ENCODE measurements around the gene GAD1. TPM values are rescaled to one million over a fixed set of nuclear protein-coding genes. Genes with fewer than 3 reads are reported as not detected.
A peak's percentile ranks its signal among the peaks of the same experiment; 100 is the strongest.

The GAD1 gene
- total RNA-seq, 2 donors from 2014 or later, result 12.8 to 26.3 TPM

DNA sequence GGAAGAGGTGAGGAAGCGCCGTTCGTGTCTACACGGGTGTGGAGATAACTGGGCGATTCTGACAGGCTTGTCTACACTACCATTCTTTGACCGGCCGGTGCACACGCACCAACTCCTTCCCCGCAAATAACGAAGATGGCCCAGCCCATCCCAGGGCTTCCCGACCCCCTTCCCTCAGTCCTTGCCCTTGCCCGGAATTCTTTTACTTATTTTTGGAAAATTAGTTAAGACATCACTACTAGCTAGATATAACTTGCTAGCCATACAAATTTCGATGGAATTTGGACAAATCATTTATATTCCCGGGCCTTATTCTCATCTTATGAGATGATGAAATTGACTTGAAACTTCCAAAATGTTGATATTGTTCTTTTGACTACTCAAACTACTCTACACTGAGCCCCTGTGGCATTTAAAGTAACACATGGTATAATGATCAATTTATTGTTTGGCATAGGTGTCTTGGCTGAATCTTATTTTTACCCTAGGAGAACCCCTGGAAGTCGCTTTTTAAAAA, 45.2 kb upstream of the GAD1 start:
- Histone ChIP-seq H3K9me3 (ENCODE audit: control insufficient read depth, low read length) (no peaks in the 10 kb centered on the region), H3K9ac (ENCODE audit: extremely low read depth, low read length, poor library complexity, severe bottlenecking) (peak overlapping the region; percentile 66), H3K27ac (ENCODE audit: low read depth, low read length) (no peak overlapping the region)

DNA sequence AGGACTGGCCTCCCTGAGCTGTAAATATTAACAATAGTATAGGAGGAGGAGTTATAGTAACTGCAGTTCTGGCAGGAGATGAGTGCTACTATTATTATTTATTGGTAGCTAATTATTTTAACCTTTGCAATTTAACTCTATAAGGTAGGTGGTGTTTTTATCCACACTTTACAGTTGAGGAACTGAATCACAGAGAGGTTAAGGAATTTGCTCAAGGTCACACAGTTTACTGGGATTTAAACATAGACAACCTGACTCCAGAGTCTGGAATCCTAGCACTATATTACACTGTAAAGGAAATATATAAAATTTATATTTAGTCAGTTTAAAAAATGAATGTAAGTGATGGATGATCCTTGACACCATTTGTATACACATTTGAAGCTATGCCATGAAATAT, 44.4 kb upstream of the GAD1 start:
- no peaks in the 10 kb centered on the region for H3K9me3 ChIP-seq (ENCODE audit: control insufficient read depth, low read length)
- Mint-ChIP-seq H3K4me3 (peak overlapping the region; percentile 83), H3K9me3 (peaks cover 1% of the 10 kb centered on the region), H3K27me3 (ENCODE audit: insufficient read depth) (no peaks in the 10 kb centered on the region), H3K36me3 (ENCODE audit: low read depth) (peaks cover 12% of the 10 kb centered on the region), H3K4me1 (peaks cover 30% of the 10 kb centered on the region), H3K27ac (no peak overlapping the region)
- peaks cover 4% of the 10 kb centered on the region for H3K4me1 ChIP-seq (ENCODE audit: control insufficient read depth, insufficient read depth, low read length)
- no peaks in the 10 kb centered on the region for H3K36me3 ChIP-seq (ENCODE audit: control insufficient read depth, insufficient read depth, low read length)
- no peak overlapping the region for H3K27ac ChIP-seq (ENCODE audit: low read depth, low read length)
- TF ChIP-seq, protein P1, sequence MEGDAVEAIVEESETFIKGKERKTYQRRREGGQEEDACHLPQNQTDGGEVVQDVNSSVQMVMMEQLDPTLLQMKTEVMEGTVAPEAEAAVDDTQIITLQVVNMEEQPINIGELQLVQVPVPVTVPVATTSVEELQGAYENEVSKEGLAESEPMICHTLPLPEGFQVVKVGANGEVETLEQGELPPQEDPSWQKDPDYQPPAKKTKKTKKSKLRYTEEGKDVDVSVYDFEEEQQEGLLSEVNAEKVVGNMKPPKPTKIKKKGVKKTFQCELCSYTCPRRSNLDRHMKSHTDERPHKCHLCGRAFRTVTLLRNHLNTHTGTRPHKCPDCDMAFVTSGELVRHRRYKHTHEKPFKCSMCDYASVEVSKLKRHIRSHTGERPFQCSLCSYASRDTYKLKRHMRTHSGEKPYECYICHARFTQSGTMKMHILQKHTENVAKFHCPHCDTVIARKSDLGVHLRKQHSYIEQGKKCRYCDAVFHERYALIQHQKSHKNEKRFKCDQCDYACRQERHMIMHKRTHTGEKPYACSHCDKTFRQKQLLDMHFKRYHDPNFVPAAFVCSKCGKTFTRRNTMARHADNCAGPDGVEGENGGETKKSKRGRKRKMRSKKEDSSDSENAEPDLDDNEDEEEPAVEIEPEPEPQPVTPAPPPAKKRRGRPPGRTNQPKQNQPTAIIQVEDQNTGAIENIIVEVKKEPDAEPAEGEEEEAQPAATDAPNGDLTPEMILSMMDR (conservative IDR thresholded peaks at IDR 0.05), result no peak
- H3K4me3 ChIP-seq (ENCODE audit: low read length), result peak overlapping the region; percentile 93
- H3K27me3 ChIP-seq (ENCODE audit: control insufficient read depth, insufficient read depth, low read length, poor library complexity, severe bottlenecking), result no peaks in the 10 kb centered on the region
- H3K9ac ChIP-seq (ENCODE audit: extremely low read depth, low read length, poor library complexity, severe bottlenecking), result peak overlapping the region; percentile 42
- DNase-seq, result no peak

More for the DNA sequence above, 45.2 kb upstream of the GAD1 start:
- Mint-ChIP-seq H3K4me3 (peak overlapping the region; percentile 83), H3K4me1 (peaks cover 34% of the 10 kb centered on the region), H3K27ac (peak overlapping the region; percentile 70), H3K36me3 (ENCODE audit: low read depth) (peaks cover 12% of the 10 kb centered on the region), H3K9me3 (peaks cover 1% of the 10 kb centered on the region), H3K27me3 (ENCODE audit: insufficient read depth) (no peaks in the 10 kb centered on the region)
- Histone ChIP-seq H3K36me3 (ENCODE audit: control insufficient read depth, insufficient read depth, low read length) (no peaks in the 10 kb centered on the region), H3K27me3 (ENCODE audit: control insufficient read depth, insufficient read depth, low read length, poor library complexity, severe bottlenecking) (no peaks in the 10 kb centered on the region), H3K4me1 (ENCODE audit: control insufficient read depth, insufficient read depth, low read length) (peaks cover 4% of the 10 kb centered on the region), H3K4me3 (ENCODE audit: low read length) (peak overlapping the region; percentile 93)
- no peak for DNase-seq
- TF ChIP-seq, protein P1 (conservative IDR thresholded peaks at IDR 0.05), result no peak
- 0 to 6% methylated on average over 3 to 15 of the region's 15 CpGs for WGBS, 2 experiments (ENCODE audit: insufficient coverage in 1 of 2, insufficient read length in 1 of 2)

DNA sequence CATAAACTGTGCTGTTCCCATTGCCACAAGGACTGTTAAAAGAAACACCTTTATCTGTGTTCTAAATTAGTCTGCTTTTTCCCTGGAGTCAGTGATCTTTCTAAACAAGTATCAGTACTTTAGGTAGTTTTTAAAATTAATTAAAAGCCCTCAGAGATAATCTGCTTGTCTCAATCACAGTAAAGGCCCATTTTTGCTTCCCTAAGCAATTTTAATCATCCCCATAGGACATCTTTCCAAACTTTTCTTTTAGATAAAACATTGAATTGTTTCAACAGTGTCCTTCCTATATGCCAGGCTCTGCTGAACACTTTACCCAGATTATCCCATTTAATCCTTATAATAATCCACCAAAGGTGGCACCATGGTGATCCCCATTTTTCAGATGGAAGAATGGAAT, 42.6 kb upstream of the GAD1 start:
- Histone ChIP-seq H3K4me3 (ENCODE audit: low read length) (no peak overlapping the region), H3K36me3 (ENCODE audit: control insufficient read depth, insufficient read depth, low read length) (no peaks in the 10 kb centered on the region), H3K27ac (ENCODE audit: low read depth, low read length) (no peak overlapping the region), H3K9ac (ENCODE audit: extremely low read depth, low read length, poor library complexity, severe bottlenecking) (no peak overlapping the region), H3K9me3 (ENCODE audit: control insufficient read depth, low read length) (no peaks in the 10 kb centered on the region), H3K27me3 (ENCODE audit: control insufficient read depth, insufficient read depth, low read length, poor library complexity, severe bottlenecking) (no peaks in the 10 kb centered on the region), H3K4me1 (ENCODE audit: control insufficient read depth, insufficient read depth, low read length) (peaks cover 4% of the 10 kb centered on the region)
- Mint-ChIP-seq H3K9me3 (no peaks in the 10 kb centered on the region), H3K4me3 (no peak overlapping the region), H3K27ac (no peak overlapping the region), H3K4me1 (peaks cover 34% of the 10 kb centered on the region), H3K27me3 (ENCODE audit: insufficient read depth) (no peaks in the 10 kb centered on the region), H3K36me3 (ENCODE audit: low read depth) (peaks cover 16% of the 10 kb centered on the region)
- TF ChIP-seq, protein P1 (conservative IDR thresholded peaks at IDR 0.05), result no peak
- no peak for DNase-seq

Data from endodermal cell (in vitro differentiated cells).